GM12872 (cell line): ENCODE results near the gene TAF12.

Experiments
- CTCF ChIP-seq: IDR thresholded peaks from 3 replicates; pipeline ENCODE4 v1.5.1; 2011; ENCODE audit warnings: low read depth, mild to moderate bottlenecking, low read length, moderate library complexity; ENCODE audit not compliant: insufficient read depth

TAF12 gene

GRCh38 chr1:28646040-28646439, 3.2 kb upstream of the TAF12 start:
- no peak for TF ChIP-seq CTCF

GRCh38 chr1:28644494-28644893, 1.6 kb upstream of the TAF12 start:
- no peak for TF ChIP-seq CTCF

- TF ChIP-seq CTCF = no peak
Measured at GRCh38 chr1:28642056-28642846, 616 bp downstream of the TAF12 start.

GRCh38 chr1:28640766-28641165, 2.1 kb downstream of the TAF12 start:
- peak; percentile 60 for TF ChIP-seq CTCF

- TF ChIP-seq CTCF = no peak
Measured at GRCh38 chr1:28632560-28632959, 10.3 kb downstream of the TAF12 start.

- TF ChIP-seq CTCF = no peak
Measured at GRCh38 chr1:28631713-28632112, 11.2 kb downstream of the TAF12 start.

- no peak for TF ChIP-seq CTCF
Measured at GRCh38 chr1:28613175-28613574, 29.7 kb downstream of the TAF12 start.

GRCh38 chr1:28606771-28607170, 36.1 kb downstream of the TAF12 start:
- TF ChIP-seq CTCF = no peak
